SU-DHL-6 (cell line): ENCODE results near the gene DHRS1.

Experiments
- CTCF ChIP-seq: fragments of 200-600 bp; sonication (generic); IDR thresholded peaks from one replicate; pipeline ENCODE4 v1.5.1; 2017; ENCODE audit warnings: antibody characterized with exemption, mild to moderate bottlenecking, low read length, moderate library complexity; ENCODE audit not compliant: insufficient read depth, poor library complexity, severe bottlenecking
- EZH2phosphoT487 ChIP-seq: fragments of 200-600 bp; sonication (generic), shearing (Covaris generic); conservative IDR thresholded peaks from 2 replicates; pipeline ENCODE4 v1.6.1; 2018; ENCODE audit warnings: mild to moderate bottlenecking, antibody characterized with exemption, low read length, moderate library complexity, mixed read lengths

- TF ChIP-seq CTCF: no peak
- TF ChIP-seq EZH2phosphoT487: no peak
These were observed 27.7 kb upstream of the DHRS1 start for GRCh38 chr14:24327303-24327702.
